HepG2 (cell line): ENCODE measurements around the gene PLK3. TPM values are rescaled to one million over a fixed set of nuclear protein-coding genes. Genes with fewer than 3 reads are reported as not detected.

Experiments
- ATAC-seq: fragments of 200-7000 bp; cut with Tn5 transposase; 3 replicates; pipeline ENCODE4 v1.9.1; 2020; ENCODE audit warnings: mild to moderate bottlenecking, moderate library complexity
- BruUV-seq: library from RNA; stranded (reverse); fragments of 400-500 nt; replicated peaks from 2 replicates; lab custom pipeline; 2021; lab: Mats Ljungman, UMichigan
- CTCF ChIA-PET: fragments of 300-600 bp; formaldehyde crosslinking; extraction: SDS; loops from one replicate; lab custom pipeline; 2021; ENCODE audit warnings: low total read pairs, inconsistent platforms, low intra/inter-chr PET ratio; lab: Yijun Ruan, JAX
- POLR2A ChIA-PET: fragments of 350-600 bp; sonication (Branson Sonifier 250); formaldehyde crosslinking; loops from one replicate; lab custom pipeline; 2020; ENCODE audit warnings: antibody characterized with exemption, inconsistent platforms; lab: Yijun Ruan, JAX
- DNase-seq: peaks from one replicate; pipeline ENCODE4 v3.0.0-alpha.2; 2015; ENCODE audit warnings: low spot score
- FAIRE-seq: peaks from 3 replicates; lab custom pipeline; 2011; peaks lifted over from hg19 to GRCh38; lab: Jason Lieb, UNC
- H2AFZ ChIP-seq: one replicate; pipeline ENCODE4 v1.6.1; 2011; ENCODE audit warnings: low read length, inconsistent platforms
- H3K27ac ChIP-seq: fragments of 300-600 bp; 3 replicates; pipeline ENCODE4 v1.8.0; 2011; ENCODE audit warnings: mixed run types, mild to moderate bottlenecking, mixed read lengths, low read length, inconsistent platforms; ENCODE audit not compliant: insufficient read depth; ENCODE audit errors: extremely low read length
- H3K27me3 ChIP-seq, 2 experiments: fragments of 200-600 bp in 1 of 2; 2 replicates in 1 of 2; 3 replicates in 1 of 2; pipeline versions ENCODE4 v1.6.0 to v1.8.0; 2011; ENCODE audit warnings: low read length in 2 of 2, mild to moderate bottlenecking in 2 of 2, moderate library complexity in 2 of 2, inconsistent platforms in 1 of 2; ENCODE audit not compliant: insufficient read depth in 2 of 2, control insufficient read depth in 1 of 2
- H3K36me3 ChIP-seq, 2 experiments: fragments of 200-600 bp in 1 of 2; replicated peaks in 1 of 2; 2 replicates in 1 of 2; 3 replicates in 1 of 2; pipeline versions ENCODE4 v1.5.1 to v1.8.0; 2011; ENCODE audit warnings: low read length in 2 of 2, inconsistent platforms in 1 of 2; ENCODE audit not compliant: insufficient read depth in 2 of 2, control insufficient read depth in 1 of 2
- H3K4me1 ChIP-seq: 2 replicates; pipeline ENCODE4 v1.5.1; 2012; ENCODE audit warnings: low read length, inconsistent platforms; ENCODE audit not compliant: insufficient read depth
- H3K4me2 ChIP-seq: 2 replicates; pipeline ENCODE4 v1.6.0; 2011; ENCODE audit warnings: low read depth, low read length, inconsistent platforms
- H3K4me3 ChIP-seq, 3 experiments: fragments of 200-600 bp in 1 of 3; sonication (generic), shearing (Covaris generic) in 1 of 3; replicated peaks in 1 of 3; 2 replicates each; pipeline ENCODE4 v1.5.1; 2011 to 2016; ENCODE audit warnings: low read length in 3 of 3, inconsistent platforms in 2 of 3, low read depth in 2 of 3, mild to moderate bottlenecking in 2 of 3, control low read depth in 1 of 3, mixed read lengths in 1 of 3; ENCODE audit not compliant: insufficient read depth in 1 of 3
- H3K79me2 ChIP-seq: one replicate; pipeline ENCODE4 v1.6.1; 2011; ENCODE audit warnings: low read length, inconsistent platforms; ENCODE audit not compliant: insufficient read depth
- H3K9ac ChIP-seq: 2 replicates; pipeline ENCODE4 v1.6.0; 2011; ENCODE audit warnings: mild to moderate bottlenecking, low read depth, low read length, inconsistent platforms; ENCODE audit not compliant: insufficient read depth
- H3K9me3 ChIP-seq: 2 replicates; pipeline ENCODE4 v1.5.1; 2012; ENCODE audit warnings: mild to moderate bottlenecking, low read length
- H4K20me1 ChIP-seq: 2 replicates; pipeline ENCODE4 v1.6.0; 2011; ENCODE audit warnings: inconsistent platforms, mild to moderate bottlenecking, low read length, moderate library complexity; ENCODE audit not compliant: insufficient read depth
- CEBPB ChIP-seq: IDR thresholded peaks from 2 replicates; pipeline ENCODE4 v1.6.1; 2011; ENCODE audit warnings: low read depth, low read length, improper control_type of control experiment, borderline replicate concordance
- CEBPG ChIP-seq: IDR thresholded peaks from 2 replicates; pipeline ENCODE4 v1.6.1; 2016
- FOXC1 ChIP-seq: sonication (generic); formaldehyde crosslinking; IDR thresholded peaks from 2 replicates; pipeline ENCODE4 v1.8.0; 2022; ENCODE audit warnings: mild to moderate bottlenecking, missing genetic modification reagents, borderline replicate concordance
- HOXA9 ChIP-seq: sonication (generic); formaldehyde crosslinking; IDR thresholded peaks from 2 replicates; pipeline ENCODE4 v1.8.1; 2022; ENCODE audit warnings: missing genetic modification reagents, mild to moderate bottlenecking, moderate library complexity, borderline replicate concordance
- NR2F6 ChIP-seq, 2 experiments: IDR thresholded peaks; 2 replicates each; pipeline ENCODE4 v1.6.1; 2016; ENCODE audit warnings: antibody characterized with exemption in 1 of 2, mild to moderate bottlenecking in 1 of 2
- TBX2 ChIP-seq: sonication (generic); formaldehyde crosslinking; IDR thresholded peaks from 2 replicates; pipeline ENCODE4 v1.5.0; 2020; ENCODE audit warnings: missing genetic modification reagents, mild to moderate bottlenecking, borderline replicate concordance
- ZFP37 ChIP-seq: sonication (generic); formaldehyde crosslinking; IDR thresholded peaks from 2 replicates; pipeline ENCODE4 v1.4.0; 2020; ENCODE audit warnings: missing genetic modification reagents, borderline replicate concordance
- ZFP91 ChIP-seq: sonication (generic); formaldehyde crosslinking; IDR thresholded peaks from 2 replicates; pipeline ENCODE4 v1.9.0; 2022; ENCODE audit warnings: missing genetic modification reagents, mild to moderate bottlenecking, borderline replicate concordance
- ZMYM3 ChIP-seq: sonication (generic); formaldehyde crosslinking; IDR thresholded peaks from 2 replicates; pipeline ENCODE4 v1.5.1; 2020; ENCODE audit warnings: mild to moderate bottlenecking, missing genetic modification reagents
- ZNF121 ChIP-seq: sonication (generic); formaldehyde crosslinking; IDR thresholded peaks from 2 replicates; pipeline ENCODE4 v1.5.0; 2020; ENCODE audit warnings: mild to moderate bottlenecking, missing genetic modification reagents
- ZNF350 ChIP-seq: sonication (generic); formaldehyde crosslinking; IDR thresholded peaks from 2 replicates; pipeline ENCODE4 v1.4.0; 2020; ENCODE audit warnings: mild to moderate bottlenecking, low read depth, missing genetic modification reagents, borderline replicate concordance
- ZNF484 ChIP-seq: sonication (generic); formaldehyde crosslinking; IDR thresholded peaks from 2 replicates; pipeline ENCODE4 v1.5.1; 2020; ENCODE audit warnings: mild to moderate bottlenecking, low read depth, missing genetic modification reagents, borderline replicate concordance
- WGBS: methylation state at CpG from one replicate; pipeline ENCODE4 v1.1.6; 2017; ENCODE audit warnings: low lambda C conversion rate; 5-methylcytosine and 5-hydroxymethylcytosine counted together
- in situ Hi-C: cut with HindIII; loops from 2 replicates; pipeline ENCODE4 v1.10.0; 2017; ENCODE audit warnings: low pct_unique_long_range_greater_than_20kb; ENCODE audit not compliant: extremely low pct_ligation_motif_present
- intact Hi-C: fragments of 100-400 bp; cut with micrococcal nuclease; formaldehyde crosslinking; loops from one replicate; pipeline ENCODE4 v1.10.0; 2022; ENCODE audit not compliant: unreplicated experiment
- polyA plus RNA-seq, 8 experiments: library from polyadenylated mRNA; depleted of rRNA in 3 of 8; stranded (reverse) in 7 of 8; unstranded in 1 of 8; fragments of >200 nt; fragmentation: Illumina TruSeq in 4 of 8; extraction: Trizol in 4 of 8; gene quantifications; 2 replicates each; pipeline versions ENCODE4 v1.2.1 to v1.2.3, GENCODE V29; 2011 to 2016; ENCODE audit warnings: low read depth in 4 of 8, missing spikeins in 1 of 8, mixed read lengths in 1 of 8; ENCODE audit not compliant: insufficient read depth in 1 of 8
- total RNA-seq, 5 experiments: library from RNA; depleted of rRNA; stranded (reverse); fragments of >200 nt; fragmentation: Illumina TruSeq; extraction: Trizol; gene quantifications; 2 replicates each; pipeline ENCODE4 v1.2.3, GENCODE V29; 2016; ENCODE audit warnings: low read depth in 1 of 5
- TF ChIP-seq, protein P1 (sequence below): sonication (generic); formaldehyde crosslinking; IDR thresholded peaks from 2 replicates; pipeline ENCODE4 v1.8.1; 2023; ENCODE audit warnings: mild to moderate bottlenecking, missing genetic modification reagents, borderline replicate concordance
- TF ChIP-seq, protein P2 (sequence below): sonication (generic); formaldehyde crosslinking; IDR thresholded peaks from 2 replicates; pipeline ENCODE4 v1.4.0; 2020; ENCODE audit warnings: missing genetic modification reagents, mild to moderate bottlenecking, borderline replicate concordance
- TF ChIP-seq, protein P3 (sequence below): sonication (generic); formaldehyde crosslinking; IDR thresholded peaks from 2 replicates; pipeline ENCODE4 v1.5.0; 2020; ENCODE audit warnings: mild to moderate bottlenecking, missing genetic modification reagents, borderline replicate concordance

Gene PLK3
- total and polyA plus RNA-seq, 2 of the 13 experiments (the other 11 are each of a cell fraction or from before 2014, with no cell fraction given) = 9.8 to 16.9 TPM

GRCh38 chr1:44786841-44787426 lies 13.2 kb upstream of the PLK3 start:
- WGBS = 13% methylated on average over 9 of the region's 9 CpGs
- H3K9ac ChIP-seq = 0 out of 2 replicates have a peak overlapping the region, but pooled peaks have one; percentile 7
- in situ Hi-C loops (no loop called here), intact Hi-C loops (no loop called here)
- CTCF ChIA-PET = no interaction called here
- H3K9me3 ChIP-seq = no peaks in the 10 kb centered on the region
- H3K79me2 ChIP-seq = no peaks in the 10 kb centered on the region
- peaks cover 3 to 17% of the 10 kb centered on the region in 2 experiments; a peak in 2 of 5 replicates for H3K27me3 ChIP-seq
- no peak overlapping the region for H3K27ac ChIP-seq
- ATAC-seq (no peak), FAIRE-seq (no peak), DNase-seq (no peak)
- H4K20me1 ChIP-seq = no peaks in the 10 kb centered on the region
- BruUV-seq = no TSS peak
- peak overlapping the region in 1 of 3 experiments; percentile 79; a peak in 1 of 6 replicates for H3K4me3 ChIP-seq
- H3K4me1 ChIP-seq = peaks cover 67% of the 10 kb centered on the region
- H2AFZ ChIP-seq = peak overlapping the region; percentile 16
- POLR2A ChIA-PET = interaction anchor here (0.7 to 5.7 kb wide), 9 partner anchors 10 to 553 kb away, joined by 3 to 32 read pairs (median 4); partner anchors contain the start of genes BTBD19, DYNLT4, HECTD3 and MUTYH
- H3K4me2 ChIP-seq = peak overlapping the region; percentile 76
- H3K36me3 ChIP-seq = no peaks in the 10 kb centered on the region
- TF ChIP-seq ZFP91 (CRISPR knock-in tag) (peak; percentile 9; the same call in 1 of the 2 replicates), NR2F6 (IDR thresholded peaks at IDR 0.05) (peak; percentile 30; the same call in 1 of the 2 replicates), NR2F6 (CRISPR knock-in tag; IDR thresholded peaks at IDR 0.05) (no peak), ZNF350 (CRISPR knock-in tag) (0 out of 2 replicates have a peak, but pooled peaks have one; percentile 5), ZFP37 (CRISPR knock-in tag) (no peak), ZMYM3 (CRISPR knock-in tag) (peak; percentile 25; the same call in 1 of the 2 replicates), TBX2 (CRISPR knock-in tag) (0 out of 2 replicates have a peak, but pooled peaks have one; percentile 8), ZNF121 (peak; percentile 96), CEBPG (0 out of 2 replicates have a peak, but pooled peaks have one; percentile 27), FOXC1 (0 out of 2 replicates have a peak, but pooled peaks have one; percentile 43), CEBPB (peak; percentile 45; the same call in 1 of the 2 replicates), HOXA9 (CRISPR knock-in tag) (no peak), ZNF484 (CRISPR knock-in tag) (no peak)
- TF ChIP-seq, protein P1, sequence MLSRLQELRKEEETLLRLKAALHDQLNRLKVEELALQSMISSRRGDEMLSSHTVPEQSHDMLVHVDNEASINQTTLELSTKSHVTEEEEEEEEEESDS (CRISPR knock-in tag) = no peak
- TF ChIP-seq, protein P2, sequence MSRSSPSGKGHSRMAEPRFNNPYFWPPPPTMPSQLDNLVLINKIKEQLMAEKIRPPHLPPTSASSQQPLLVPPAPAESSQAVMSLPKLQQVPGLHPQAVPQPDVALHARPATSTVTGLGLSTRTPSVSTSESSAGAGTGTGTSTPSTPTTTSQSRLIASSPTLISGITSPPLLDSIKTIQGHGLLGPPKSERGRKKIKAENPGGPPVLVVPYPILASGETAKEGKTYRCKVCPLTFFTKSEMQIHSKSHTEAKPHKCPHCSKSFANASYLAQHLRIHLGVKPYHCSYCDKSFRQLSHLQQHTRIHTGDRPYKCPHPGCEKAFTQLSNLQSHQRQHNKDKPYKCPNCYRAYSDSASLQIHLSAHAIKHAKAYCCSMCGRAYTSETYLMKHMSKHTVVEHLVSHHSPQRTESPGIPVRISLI (CRISPR knock-in tag) = peak; percentile 32; the same call in 1 of the 2 replicates
- TF ChIP-seq, protein P3, sequence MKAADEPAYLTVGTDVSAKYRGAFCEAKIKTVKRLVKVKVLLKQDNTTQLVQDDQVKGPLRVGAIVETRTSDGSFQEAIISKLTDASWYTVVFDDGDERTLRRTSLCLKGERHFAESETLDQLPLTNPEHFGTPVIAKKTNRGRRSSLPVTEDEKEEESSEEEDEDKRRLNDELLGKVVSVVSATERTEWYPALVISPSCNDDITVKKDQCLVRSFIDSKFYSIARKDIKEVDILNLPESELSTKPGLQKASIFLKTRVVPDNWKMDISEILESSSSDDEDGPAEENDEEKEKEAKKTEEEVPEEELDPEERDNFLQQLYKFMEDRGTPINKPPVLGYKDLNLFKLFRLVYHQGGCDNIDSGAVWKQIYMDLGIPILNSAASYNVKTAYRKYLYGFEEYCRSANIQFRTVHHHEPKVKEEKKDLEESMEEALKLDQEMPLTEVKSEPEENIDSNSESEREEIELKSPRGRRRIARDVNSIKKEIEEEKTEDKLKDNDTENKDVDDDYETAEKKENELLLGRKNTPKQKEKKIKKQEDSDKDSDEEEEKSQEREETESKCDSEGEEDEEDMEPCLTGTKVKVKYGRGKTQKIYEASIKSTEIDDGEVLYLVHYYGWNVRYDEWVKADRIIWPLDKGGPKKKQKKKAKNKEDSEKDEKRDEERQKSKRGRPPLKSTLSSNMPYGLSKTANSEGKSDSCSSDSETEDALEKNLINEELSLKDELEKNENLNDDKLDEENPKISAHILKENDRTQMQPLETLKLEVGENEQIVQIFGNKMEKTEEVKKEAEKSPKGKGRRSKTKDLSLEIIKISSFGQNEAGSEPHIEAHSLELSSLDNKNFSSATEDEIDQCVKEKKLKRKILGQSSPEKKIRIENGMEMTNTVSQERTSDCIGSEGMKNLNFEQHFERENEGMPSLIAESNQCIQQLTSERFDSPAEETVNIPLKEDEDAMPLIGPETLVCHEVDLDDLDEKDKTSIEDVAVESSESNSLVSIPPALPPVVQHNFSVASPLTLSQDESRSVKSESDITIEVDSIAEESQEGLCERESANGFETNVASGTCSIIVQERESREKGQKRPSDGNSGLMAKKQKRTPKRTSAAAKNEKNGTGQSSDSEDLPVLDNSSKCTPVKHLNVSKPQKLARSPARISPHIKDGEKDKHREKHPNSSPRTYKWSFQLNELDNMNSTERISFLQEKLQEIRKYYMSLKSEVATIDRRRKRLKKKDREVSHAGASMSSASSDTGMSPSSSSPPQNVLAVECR (CRISPR knock-in tag) = 0 out of 2 replicates have a peak, but pooled peaks have one; percentile 12
